NB4 (cell line): ENCODE data around the gene MCC.

ENCODE experiments used
- DNase-seq: peaks from one replicate; pipeline ENCODE4 v3.0.0; 2010; ENCODE audit warnings: low read depth
- H3K4me3 ChIP-seq: one replicate; pipeline ENCODE4 v1.5.1; 2011; ENCODE audit warnings: mild to moderate bottlenecking, low read depth, low read length, moderate library complexity
- MAX ChIP-seq: IDR thresholded peaks from 2 replicates; pipeline ENCODE4 v1.6.1; 2011; ENCODE audit warnings: low read depth, low read length
- MYC ChIP-seq: IDR thresholded peaks from 2 replicates; pipeline ENCODE4 v1.6.1; 2011; ENCODE audit warnings: low read depth, low read length
- POLR2A ChIP-seq: IDR thresholded peaks from 2 replicates; pipeline ENCODE4 v1.6.1; 2011; ENCODE audit warnings: mild to moderate bottlenecking; ENCODE audit not compliant: insufficient read length; ENCODE audit errors: extremely low read depth
- TF ChIP-seq, protein P1 (sequence below): IDR thresholded peaks from one replicate; pipeline ENCODE4 v1.5.1; 2012; ENCODE audit warnings: low read depth, low read length

The MCC gene

GRCh38 chr5:113223315-113223714 lies 264.9 kb downstream of the MCC start:
- DNase-seq = no peak
- no peak overlapping the region for H3K4me3 ChIP-seq
- TF ChIP-seq MYC (no peak), POLR2A (no peak), MAX (no peak)
- TF ChIP-seq, protein P1, sequence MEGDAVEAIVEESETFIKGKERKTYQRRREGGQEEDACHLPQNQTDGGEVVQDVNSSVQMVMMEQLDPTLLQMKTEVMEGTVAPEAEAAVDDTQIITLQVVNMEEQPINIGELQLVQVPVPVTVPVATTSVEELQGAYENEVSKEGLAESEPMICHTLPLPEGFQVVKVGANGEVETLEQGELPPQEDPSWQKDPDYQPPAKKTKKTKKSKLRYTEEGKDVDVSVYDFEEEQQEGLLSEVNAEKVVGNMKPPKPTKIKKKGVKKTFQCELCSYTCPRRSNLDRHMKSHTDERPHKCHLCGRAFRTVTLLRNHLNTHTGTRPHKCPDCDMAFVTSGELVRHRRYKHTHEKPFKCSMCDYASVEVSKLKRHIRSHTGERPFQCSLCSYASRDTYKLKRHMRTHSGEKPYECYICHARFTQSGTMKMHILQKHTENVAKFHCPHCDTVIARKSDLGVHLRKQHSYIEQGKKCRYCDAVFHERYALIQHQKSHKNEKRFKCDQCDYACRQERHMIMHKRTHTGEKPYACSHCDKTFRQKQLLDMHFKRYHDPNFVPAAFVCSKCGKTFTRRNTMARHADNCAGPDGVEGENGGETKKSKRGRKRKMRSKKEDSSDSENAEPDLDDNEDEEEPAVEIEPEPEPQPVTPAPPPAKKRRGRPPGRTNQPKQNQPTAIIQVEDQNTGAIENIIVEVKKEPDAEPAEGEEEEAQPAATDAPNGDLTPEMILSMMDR = no peak

DNA sequence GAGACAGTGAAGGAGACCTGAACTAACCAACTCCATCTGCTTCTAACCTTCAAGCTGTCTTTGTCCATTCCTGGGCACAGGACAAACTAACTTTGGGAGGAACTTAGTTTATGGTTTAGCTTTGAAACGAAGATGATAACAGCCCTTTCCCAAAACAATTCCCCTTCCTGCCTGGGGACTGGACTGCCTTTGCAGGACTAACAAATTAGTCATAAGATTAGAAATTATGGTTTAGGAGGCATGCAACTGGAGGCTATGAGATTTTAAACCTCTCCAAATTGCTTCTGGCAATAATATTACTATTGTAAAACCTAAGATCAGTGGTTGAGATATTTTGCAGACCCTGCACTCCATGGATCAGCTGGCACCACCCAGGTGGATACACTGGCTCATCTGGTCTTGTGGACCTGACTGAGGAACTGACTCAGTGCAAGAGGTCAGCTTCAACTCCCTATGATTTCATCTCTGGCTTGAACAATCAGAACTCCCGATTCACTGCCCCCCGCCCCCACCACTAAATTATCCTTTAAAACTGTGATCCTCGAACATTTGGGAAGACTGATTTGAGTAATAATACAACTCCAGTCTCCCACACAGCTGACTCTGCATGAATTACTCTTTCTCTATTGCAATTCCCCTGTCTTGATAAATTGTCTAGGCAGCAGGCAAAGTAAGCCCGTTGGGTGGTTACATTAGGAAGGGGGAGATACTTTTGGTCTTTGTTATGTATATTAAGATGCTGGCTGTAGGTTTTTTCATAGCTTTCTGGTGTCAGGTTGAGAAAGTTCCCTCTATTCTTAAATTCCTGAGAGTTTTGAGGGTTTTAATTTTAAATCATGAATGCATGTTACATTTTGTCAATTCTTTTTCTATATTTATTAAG lies 266.7 kb downstream of the MCC start:
- TF ChIP-seq MYC (no peak), MAX (no peak), POLR2A (no peak)
- TF ChIP-seq, protein P1 = no peak
- DNase-seq = no peak
- H3K4me3 ChIP-seq = no peak overlapping the region

GRCh38 chr5:113219695-113220094 lies 268.6 kb downstream of the MCC start:
- no peak overlapping the region for H3K4me3 ChIP-seq
- TF ChIP-seq POLR2A = no peak
- TF ChIP-seq MYC = no peak
- no peak for TF ChIP-seq MAX
- TF ChIP-seq, protein P1 = no peak
- no peak for DNase-seq

DNA sequence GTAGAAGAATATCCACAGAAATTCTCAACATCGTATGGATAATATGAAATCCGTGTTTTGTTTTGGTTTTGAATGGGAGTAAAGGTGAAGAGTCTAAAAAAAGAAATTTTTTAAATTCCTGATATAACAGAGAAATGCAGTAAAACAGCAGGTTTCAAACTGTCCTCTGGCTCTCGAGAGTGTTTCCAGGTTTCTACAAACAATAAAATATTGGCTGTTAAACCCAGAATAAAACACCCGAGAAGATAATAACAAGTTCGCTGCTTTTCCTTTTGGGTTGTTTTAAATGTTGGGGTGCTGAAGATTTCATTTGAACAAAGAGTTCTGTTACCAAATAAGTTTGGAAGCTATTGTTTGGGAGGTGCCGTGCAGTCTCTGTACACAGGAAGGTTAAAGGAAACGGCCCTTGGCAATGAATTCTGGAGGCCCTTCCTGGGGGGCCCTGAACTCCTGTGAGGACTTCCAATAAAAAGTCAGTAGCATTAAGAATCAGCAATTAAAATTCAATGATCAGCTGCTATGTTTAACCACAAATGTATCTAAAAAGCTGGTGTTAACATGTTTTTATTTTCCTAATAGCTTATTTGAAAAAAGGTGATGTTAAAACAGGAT lies 269.2 kb downstream of the MCC start:
- H3K4me3 ChIP-seq = no peak overlapping the region
- TF ChIP-seq MAX = no peak
- TF ChIP-seq, protein P1 = no peak
- TF ChIP-seq POLR2A = no peak
- TF ChIP-seq MYC = no peak
- no peak for DNase-seq

DNA sequence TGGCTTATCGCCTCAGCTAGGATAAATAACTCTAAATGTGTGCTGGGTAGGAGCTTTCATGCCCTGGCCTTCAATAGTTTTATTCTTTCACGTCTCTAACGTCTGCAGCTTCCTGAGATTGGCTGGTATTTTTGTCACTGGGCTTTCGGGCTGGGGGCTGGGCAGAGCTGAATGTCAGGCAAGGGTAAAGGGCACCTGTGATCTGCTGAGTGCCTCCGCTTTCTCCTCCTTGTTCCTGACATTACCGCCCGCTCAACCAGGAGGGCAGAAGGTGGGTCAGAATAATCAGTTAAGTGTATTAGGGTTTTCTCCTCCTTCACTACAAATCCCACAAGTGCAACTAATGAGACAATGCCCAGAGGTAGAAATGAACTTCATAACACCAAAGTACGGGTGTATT lies 270.1 kb downstream of the MCC start:
- no peak overlapping the region for H3K4me3 ChIP-seq
- TF ChIP-seq MYC (no peak), MAX (no peak)
- TF ChIP-seq, protein P1 = no peak
- no peak for DNase-seq
